Hepatocyte (in vitro differentiated cells): ENCODE results near the gene TINCR.

Source experiments
- CTCF ChIP-seq: fragments of 200-600 bp; sonication (generic); IDR thresholded peaks from 2 replicates; pipeline ENCODE4 v1.5.1; 2016; ENCODE audit warnings: antibody characterized with exemption, mild to moderate bottlenecking; ENCODE audit not compliant: poor library complexity
- EZH2 ChIP-seq: fragments of 200-600 bp; sonication (generic); IDR thresholded peaks from 2 replicates; pipeline ENCODE4 v1.6.1; 2016; ENCODE audit warnings: antibody characterized with exemption, mild to moderate bottlenecking, borderline replicate concordance

GRCh38 chr19:5608291-5608690 is 40.5 kb upstream of the TINCR start:
- TF ChIP-seq CTCF, result no peak
- no peak for TF ChIP-seq EZH2
